GM19395 (cell line): Measurements from ENCODE around the gene MPZ.
"Not testable (repeated sequence)": the region's sequence is repeated elsewhere in the genome, so short reads cannot be mapped to it uniquely, and the experiment has no call there.

ENCODE experiments used
- ATAC-seq: cut with Tn5 transposase; IDR thresholded peaks from one replicate; pipeline ENCODE4 v1.9.1; 2021; ENCODE audit warnings: mild to moderate bottlenecking, moderate library complexity; ENCODE audit not compliant: unreplicated experiment

MPZ gene

GRCh38 chr1:161257109-161257508 is 52.7 kb downstream of the MPZ start:
- not testable (repeated sequence) for ATAC-seq

GRCh38 chr1:161255955-161256520 is 53.7 kb downstream of the MPZ start:
- ATAC-seq, result not testable (repeated sequence)

DNA sequence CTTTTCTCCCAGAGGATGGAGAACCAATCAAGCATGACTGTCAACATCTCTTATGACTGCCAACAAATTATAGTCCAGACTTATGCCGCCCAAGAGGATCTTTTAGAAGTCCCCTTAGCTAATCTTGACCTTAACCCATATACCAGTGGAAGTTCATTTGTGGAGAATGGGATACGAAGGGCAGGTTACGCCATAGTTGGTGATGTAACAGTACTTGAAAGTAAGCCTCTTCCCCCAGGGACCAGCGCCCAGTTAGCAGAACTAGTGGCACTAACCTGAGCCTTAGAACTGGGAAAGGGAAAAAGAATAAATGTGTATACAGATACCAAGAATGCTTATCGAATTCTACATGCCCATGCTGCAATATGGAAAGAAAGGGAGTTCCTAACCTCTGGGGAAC is 54.5 kb downstream of the MPZ start:
- ATAC-seq, result not testable (repeated sequence)
